Activated T-cell treated with anti-CD3 and anti-CD28 coated beads for 24 hours (primary cell): ENCODE measurements around the gene WDR47.
"Not testable (repeated sequence)": the region's sequence is repeated elsewhere in the genome, so short reads cannot be mapped to it uniquely, and the experiment has no call there.

ENCODE experiments used
- DNase-seq: peaks from one replicate; pipeline ENCODE4 v3.0.0-alpha.2; 2020; ENCODE audit warnings: low read depth

WDR47 gene

DNA sequence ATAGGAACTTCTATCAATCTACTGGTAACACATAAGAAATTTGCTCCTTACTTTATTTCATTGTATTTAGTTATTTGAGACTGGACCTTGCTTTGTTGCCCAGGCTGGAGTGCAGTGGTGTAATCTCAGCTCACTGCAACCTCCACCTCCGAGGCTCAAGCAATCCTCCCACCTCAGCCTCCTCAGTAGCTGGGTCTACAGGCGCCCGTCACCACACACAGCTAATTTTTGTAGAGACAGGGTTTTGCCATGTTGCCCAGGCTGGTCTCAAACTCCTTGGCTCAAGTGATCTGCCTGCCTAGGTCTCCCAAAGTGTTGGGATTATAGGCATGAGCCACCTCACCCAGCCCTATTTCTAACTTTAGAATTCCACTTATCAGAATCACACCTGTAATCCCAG, 10.2 kb upstream of the WDR47 start:
- DNase-seq = not testable (repeated sequence)

DNA sequence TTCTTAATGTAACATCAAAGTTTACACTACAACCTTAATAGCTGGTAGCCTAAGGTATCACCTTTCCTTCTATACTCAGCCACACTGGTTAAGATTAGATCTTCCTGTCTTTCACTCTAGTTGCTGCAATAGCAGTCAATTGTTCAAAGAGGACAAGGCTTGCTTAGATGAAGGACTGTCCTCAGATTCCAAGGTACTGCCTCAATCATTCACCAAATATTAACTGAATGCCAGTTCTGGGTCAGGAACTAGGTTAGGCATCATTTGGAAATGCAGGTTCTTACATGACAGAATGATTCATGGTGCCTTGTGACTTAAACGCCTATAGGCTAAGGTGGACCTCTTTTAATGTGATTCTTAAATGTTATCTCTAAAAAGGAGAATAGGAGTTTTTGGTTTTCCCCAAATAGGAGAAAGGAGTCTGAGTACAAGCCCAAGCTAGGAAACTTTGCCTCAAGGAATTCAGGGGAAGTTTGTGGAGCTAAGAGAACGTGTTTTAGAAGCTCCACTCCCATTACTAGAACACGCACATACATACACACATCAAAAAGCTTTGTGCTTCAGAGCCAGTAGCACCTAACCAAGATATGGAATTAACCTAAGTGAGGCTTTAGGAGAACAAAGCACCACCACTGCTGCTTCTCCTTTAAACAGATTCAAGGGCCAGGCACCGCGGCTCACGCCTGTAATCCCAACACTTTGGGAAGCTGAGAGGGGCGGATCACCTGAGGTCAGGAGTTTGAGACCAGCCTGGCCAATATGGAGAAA, 8.5 kb upstream of the WDR47 start:
- no peak for DNase-seq

GRCh38 chr1:109048335-109048734, 6.4 kb upstream of the WDR47 start:
- DNase-seq = no peak

DNA sequence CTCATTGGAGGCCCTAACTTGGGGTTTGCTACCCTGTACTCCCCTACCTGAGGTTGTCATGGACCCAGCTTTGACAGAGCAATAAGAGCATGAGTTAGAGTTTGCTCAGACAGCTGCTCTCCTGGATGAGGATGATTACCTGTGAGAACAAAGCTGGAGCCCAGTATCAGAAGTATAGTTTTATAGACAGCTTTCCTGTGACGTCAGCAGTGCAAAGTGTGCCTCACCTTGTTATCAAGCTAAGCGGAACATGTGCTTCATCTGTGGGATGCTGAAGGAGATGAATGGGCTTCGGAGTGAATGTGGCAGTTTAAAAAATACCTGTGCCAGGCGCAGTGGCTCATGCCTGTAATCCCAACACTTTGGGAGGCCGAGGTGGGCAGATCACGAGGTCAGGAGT, 5.4 kb upstream of the WDR47 start:
- DNase-seq = no peak

- DNase-seq = no peak
Observed at GRCh38 chr1:109046671-109047070, 4.8 kb upstream of the WDR47 start.

GRCh38 chr1:109045595-109045994, 3.7 kb upstream of the WDR47 start:
- no peak for DNase-seq

GRCh38 chr1:109040989-109041620, 797 bp downstream of the WDR47 start:
- DNase-seq = peak; percentile 16

DNA sequence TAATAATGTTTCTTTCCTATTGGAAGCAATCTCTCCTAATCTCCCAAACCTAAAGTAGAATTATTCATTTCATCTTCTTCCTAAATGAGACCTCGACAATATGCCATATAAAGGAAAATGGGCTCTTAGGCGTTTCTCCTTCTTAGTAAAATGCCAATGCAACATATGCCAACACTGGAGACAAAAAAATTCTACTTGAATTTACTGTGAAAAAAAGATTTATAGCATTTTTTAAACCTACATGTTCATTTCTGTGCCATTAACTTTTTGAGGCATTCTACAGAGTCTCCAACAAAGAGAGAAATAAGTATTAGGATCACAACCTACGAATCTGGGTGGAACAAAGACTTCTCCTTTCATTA, 1.3 kb downstream of the WDR47 start:
- DNase-seq = no peak

- DNase-seq = no peak
Observed at GRCh38 chr1:109034382-109034781, 7.5 kb downstream of the WDR47 start.

DNA sequence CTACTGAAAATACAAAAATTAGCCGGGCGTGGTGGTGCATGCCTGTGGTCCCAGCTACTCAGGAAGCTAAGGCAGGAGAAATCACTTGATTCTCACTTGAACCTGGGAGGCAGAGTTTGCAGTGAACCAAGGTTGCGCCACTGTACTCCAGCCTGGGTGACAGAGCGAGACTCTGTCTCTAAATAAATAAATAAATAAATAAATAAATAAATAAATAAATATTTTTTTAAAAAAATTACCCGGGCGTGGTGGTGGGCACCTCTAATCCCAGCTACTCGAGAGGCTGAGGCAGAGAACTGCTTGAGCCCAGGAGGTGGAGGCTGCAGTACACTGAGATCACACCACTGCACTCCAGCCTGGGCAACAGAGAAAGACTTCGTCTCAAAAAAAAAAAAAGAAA, 12.4 kb downstream of the WDR47 start:
- DNase-seq = not testable (repeated sequence)

DNA sequence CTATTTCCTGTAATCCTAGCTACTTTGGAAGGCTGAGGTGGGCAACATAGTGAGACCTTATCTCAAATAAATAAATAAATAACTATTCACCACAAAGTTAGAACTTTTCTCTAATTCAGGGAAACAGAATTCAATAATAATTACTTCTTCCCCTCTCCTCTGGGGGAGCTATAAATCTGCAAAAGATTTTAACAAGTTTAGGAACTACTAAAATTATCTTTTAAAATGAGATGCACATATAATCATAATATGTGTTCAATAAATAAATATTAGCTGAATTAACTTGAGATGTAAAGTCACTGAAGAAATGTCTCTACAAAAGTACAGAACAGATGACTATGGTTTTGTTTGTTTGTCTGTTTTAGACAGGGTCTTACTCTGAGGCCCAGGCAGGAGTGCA, 14.1 kb downstream of the WDR47 start:
- no peak for DNase-seq

DNA sequence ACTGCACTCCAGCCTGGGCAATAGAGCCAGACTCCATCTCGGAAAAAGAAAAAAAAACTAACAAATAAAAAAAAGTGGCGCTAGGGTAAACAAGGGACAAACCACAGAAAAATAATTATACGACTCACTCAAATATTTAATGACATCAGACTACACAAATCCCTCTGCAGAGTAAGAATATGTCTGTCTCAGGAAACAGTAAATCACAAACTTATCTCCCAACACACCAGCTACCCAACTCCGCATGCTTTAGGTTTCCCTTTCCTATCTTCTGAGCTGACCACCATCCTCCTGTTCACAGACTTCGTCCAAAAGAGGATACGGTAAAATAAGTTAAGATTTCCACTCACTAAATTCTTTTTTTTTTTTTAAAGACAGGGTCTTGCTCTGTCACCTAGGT, 16.2 kb downstream of the WDR47 start:
- no peak for DNase-seq

GRCh38 chr1:109024646-109025045, 17.3 kb downstream of the WDR47 start:
- DNase-seq = no peak

DNA sequence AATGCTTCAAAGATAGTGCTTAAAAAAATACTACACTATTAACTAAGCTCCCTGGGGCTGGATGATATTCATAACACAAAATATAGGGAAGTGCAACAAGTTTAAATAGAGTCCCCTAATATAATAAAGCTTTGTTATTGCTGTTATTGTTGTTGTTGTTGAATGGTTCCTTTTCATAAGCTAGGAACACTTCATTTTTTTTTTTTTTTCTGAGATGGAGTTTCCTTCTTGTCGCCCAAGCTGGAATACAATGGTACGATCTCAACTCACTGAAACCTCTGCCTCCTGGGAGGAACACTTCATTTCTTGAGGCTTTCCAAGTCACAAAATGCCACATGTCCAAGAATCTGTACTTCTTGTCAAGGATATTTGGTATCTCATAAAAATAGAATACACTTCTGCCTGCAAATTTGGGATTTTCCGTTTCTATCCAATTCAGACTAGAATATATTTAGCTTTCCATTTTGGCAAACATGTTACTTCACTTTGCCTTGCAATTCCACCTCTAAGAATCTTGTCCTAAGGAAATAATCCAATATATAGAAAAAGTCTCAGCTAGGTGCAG, 21.1 kb downstream of the WDR47 start:
- DNase-seq = no peak

- DNase-seq = not testable (repeated sequence)
Observed at GRCh38 chr1:109017719-109018118, 24.2 kb downstream of the WDR47 start.

DNA sequence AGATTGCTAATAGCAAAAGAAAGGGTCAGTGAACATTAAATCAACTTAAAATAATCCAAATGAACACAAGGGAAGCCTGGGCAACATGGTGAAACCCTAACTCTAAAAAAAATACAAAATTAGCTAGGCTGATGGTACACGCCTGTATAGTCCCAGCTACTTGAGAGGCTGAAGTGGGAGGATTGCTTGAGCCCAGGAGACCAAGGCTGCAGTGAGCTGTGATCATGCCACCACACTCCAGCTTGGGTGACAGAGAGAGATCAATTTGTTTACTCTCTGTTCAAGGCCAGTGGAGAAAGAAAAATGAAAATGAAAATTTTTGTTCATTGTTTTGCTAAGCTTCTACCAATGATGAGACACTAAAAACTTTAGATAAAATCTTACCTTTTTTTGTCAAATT, 24.8 kb downstream of the WDR47 start:
- no peak for DNase-seq

- no peak for DNase-seq
Observed at GRCh38 chr1:109011335-109011734, 30.6 kb downstream of the WDR47 start.

- not testable (repeated sequence) for DNase-seq
Observed at GRCh38 chr1:108996622-108997021, 45.3 kb downstream of the WDR47 start.

DNA sequence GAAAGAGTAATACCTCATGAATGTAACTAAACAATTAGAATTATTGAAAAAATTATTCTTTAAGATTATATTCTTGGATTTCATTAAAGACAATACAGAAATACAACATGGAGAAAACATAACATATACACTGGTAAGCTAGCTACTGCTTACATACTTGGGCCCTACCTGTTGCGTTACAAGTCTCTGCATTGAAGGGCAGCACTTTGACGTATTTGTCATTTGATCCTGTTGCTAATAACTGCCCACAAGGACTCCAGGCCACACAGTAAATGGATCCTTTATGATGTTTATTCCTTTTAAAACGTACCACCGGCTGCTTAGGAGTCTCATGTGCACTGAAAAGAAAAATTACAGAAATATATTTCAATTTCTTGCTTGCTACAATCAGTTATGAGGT, 58.8 kb downstream of the WDR47 start:
- no peak for DNase-seq

DNA sequence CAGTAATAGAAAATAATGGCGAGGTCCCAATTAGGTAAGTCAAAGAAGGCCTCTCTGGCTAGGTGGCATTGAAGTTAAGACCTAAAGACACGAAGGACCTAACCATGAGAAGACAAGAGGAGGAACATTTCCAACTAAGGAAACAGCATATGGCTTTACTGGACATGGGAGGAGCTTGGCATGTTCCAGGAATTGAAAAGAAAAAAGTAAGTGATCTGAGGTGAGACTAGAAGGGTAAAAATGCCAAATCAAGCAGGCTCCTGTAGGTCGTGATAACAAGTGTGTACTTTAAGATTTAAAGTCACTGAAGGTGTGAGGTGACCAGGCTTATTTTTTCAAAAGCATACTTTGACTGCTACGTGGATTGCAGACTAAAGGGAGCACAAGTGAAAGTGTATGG, 65.2 kb downstream of the WDR47 start:
- no peak for DNase-seq

GRCh38 chr1:108972951-108973350, 69.0 kb downstream of the WDR47 start:
- DNase-seq = no peak

- no peak for DNase-seq
Observed at GRCh38 chr1:108969346-108969745, 72.6 kb downstream of the WDR47 start.

GRCh38 chr1:108963052-108963686, 78.7 kb downstream of the WDR47 start, which contains the start of gene CLCC1:
Gene CLCC1 (minus strand): TSS chr1:108963484. CDS start chr1:108950437, 13,047 bp downstream.
- DNase-seq = peak; percentile 87
